ENCODE data around the gene ANTXRL.

DNA sequence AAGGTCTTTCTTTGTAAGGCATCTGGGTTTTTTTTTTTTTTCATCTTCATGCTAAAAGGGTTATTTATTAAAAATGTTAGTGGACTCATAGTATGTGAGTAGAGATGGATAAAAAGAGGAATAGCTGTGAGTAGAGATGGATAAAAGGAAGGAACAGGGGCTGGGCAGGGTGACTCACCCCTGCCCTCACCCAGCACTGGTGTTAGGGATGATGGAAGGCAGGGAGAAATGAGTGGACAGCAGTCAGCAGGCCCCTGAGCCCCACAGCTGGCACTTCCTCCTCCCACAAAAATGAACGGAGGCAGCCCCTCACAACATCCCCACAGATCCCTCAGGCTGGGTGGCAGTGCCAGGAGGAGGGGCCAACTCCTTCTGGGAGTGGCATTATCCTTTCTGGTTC, 39.3 kb downstream of the ANTXRL start:
- TF ChIP-seq, protein P1, sequence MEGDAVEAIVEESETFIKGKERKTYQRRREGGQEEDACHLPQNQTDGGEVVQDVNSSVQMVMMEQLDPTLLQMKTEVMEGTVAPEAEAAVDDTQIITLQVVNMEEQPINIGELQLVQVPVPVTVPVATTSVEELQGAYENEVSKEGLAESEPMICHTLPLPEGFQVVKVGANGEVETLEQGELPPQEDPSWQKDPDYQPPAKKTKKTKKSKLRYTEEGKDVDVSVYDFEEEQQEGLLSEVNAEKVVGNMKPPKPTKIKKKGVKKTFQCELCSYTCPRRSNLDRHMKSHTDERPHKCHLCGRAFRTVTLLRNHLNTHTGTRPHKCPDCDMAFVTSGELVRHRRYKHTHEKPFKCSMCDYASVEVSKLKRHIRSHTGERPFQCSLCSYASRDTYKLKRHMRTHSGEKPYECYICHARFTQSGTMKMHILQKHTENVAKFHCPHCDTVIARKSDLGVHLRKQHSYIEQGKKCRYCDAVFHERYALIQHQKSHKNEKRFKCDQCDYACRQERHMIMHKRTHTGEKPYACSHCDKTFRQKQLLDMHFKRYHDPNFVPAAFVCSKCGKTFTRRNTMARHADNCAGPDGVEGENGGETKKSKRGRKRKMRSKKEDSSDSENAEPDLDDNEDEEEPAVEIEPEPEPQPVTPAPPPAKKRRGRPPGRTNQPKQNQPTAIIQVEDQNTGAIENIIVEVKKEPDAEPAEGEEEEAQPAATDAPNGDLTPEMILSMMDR (conservative IDR thresholded peaks at IDR 0.05) = no peak
- no peak for TF ChIP-seq EZH2 (IDR thresholded peaks at IDR 0.05; ENCODE audit: low read depth)
